C4-2B (cell line): ENCODE results near the gene KRT17.

ENCODE experiments used
- ZFX ChIP-seq: fragments of 450-650 bp; IDR thresholded peaks from 2 replicates; pipeline ENCODE4 v1.6.1; 2017
- TF ChIP-seq, protein P1 (sequence below): fragments of 450-650 bp; conservative IDR thresholded peaks from 2 replicates; pipeline ENCODE4 v1.5.1; 2017; ENCODE audit warnings: mild to moderate bottlenecking

DNA sequence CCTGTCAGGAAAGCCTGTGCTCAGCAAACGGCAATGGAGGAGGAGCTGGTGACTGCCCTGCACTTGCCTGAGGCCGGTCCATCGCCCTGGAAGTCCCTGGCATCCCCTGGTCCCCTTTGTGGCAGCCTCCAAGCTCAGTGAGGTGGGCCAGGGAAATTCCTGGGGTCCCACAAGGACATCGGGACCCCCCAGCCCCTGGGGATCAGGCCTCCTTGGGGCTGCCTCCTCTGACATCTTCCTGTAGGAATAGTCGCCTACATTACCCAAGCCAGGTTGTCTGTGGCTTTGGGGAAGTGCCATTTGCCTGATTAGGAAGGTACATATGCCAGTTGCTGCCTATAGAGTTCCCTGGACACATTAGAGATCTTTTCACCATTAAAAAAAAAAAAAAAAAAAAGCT, 45.4 kb downstream of the KRT17 start:
- TF ChIP-seq, protein P1, sequence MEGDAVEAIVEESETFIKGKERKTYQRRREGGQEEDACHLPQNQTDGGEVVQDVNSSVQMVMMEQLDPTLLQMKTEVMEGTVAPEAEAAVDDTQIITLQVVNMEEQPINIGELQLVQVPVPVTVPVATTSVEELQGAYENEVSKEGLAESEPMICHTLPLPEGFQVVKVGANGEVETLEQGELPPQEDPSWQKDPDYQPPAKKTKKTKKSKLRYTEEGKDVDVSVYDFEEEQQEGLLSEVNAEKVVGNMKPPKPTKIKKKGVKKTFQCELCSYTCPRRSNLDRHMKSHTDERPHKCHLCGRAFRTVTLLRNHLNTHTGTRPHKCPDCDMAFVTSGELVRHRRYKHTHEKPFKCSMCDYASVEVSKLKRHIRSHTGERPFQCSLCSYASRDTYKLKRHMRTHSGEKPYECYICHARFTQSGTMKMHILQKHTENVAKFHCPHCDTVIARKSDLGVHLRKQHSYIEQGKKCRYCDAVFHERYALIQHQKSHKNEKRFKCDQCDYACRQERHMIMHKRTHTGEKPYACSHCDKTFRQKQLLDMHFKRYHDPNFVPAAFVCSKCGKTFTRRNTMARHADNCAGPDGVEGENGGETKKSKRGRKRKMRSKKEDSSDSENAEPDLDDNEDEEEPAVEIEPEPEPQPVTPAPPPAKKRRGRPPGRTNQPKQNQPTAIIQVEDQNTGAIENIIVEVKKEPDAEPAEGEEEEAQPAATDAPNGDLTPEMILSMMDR, result no peak
- TF ChIP-seq ZFX, result no peak
